Measurements from ENCODE around the gene MYL5. TPM values are rescaled to one million over a fixed set of nuclear protein-coding genes. Genes with fewer than 3 reads are reported as not detected.

Gene MYL5
- total and polyA plus RNA-seq, 4 donors: 2.4 to 5.0 (median 4.7) TPM

DNA sequence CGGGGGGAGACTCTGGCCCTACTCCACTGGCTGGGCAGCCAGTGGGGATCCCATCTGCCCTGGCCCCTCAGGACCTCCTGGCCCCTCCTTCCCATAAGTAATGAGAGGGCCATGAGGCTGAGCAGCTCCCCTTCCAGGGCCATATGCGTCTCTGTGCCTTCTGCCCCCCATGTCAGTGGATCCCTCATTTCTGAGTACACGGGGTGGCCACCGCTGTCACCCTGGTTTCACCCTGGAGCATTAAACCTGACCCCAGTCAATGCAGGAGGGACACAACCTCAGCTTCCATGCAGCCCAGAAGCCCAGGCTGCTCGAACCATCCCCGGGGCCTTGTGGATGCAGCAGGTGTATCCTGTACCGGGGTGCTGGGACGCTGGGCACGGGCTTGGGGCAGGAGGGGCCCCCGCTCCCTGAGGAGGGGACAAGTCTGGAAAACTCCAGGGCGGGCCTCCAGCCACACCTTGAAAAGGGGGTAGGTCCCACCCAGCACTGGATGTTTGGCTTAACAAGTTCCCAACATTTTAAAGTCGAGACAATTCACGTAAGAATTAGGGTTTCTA lies 24.5 kb upstream of the MYL5 start:
- TF ChIP-seq, protein P1, sequence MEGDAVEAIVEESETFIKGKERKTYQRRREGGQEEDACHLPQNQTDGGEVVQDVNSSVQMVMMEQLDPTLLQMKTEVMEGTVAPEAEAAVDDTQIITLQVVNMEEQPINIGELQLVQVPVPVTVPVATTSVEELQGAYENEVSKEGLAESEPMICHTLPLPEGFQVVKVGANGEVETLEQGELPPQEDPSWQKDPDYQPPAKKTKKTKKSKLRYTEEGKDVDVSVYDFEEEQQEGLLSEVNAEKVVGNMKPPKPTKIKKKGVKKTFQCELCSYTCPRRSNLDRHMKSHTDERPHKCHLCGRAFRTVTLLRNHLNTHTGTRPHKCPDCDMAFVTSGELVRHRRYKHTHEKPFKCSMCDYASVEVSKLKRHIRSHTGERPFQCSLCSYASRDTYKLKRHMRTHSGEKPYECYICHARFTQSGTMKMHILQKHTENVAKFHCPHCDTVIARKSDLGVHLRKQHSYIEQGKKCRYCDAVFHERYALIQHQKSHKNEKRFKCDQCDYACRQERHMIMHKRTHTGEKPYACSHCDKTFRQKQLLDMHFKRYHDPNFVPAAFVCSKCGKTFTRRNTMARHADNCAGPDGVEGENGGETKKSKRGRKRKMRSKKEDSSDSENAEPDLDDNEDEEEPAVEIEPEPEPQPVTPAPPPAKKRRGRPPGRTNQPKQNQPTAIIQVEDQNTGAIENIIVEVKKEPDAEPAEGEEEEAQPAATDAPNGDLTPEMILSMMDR (IDR thresholded peaks at IDR 0.05; ENCODE audit: low read depth, low read length, missing input control): no peak
- Histone ChIP-seq H3K27ac (ENCODE audit: low read depth in 1 of 2, low read length in 2 of 2) (no peak overlapping the region), H3K4me3 (ENCODE audit: low read depth in 1 of 3, low read length in 3 of 3) (no peak overlapping the region), H3K27me3 (ENCODE audit: control insufficient read depth in 4 of 4, insufficient read depth in 4 of 4, low read length in 3 of 4) (peaks cover 0 to 5% (median 3%) of the 10 kb centered on the region in 4 donors), H3K9me3 (ENCODE audit: control insufficient read depth in 4 of 4, low read length in 3 of 4) (no peaks in the 10 kb centered on the region), H3K4me1 (ENCODE audit: control insufficient read depth in 4 of 4, insufficient read depth in 4 of 4, low read length in 3 of 4) (no peaks in the 10 kb centered on the region), H3K9ac (ENCODE audit: low read depth in 1 of 2, low read length in 2 of 2) (no peak overlapping the region), H3K36me3 (ENCODE audit: control insufficient read depth in 4 of 4, insufficient read depth in 3 of 4, low read depth in 1 of 4, low read length in 3 of 4) (no peaks in the 10 kb centered on the region)
- 94% methylated on average over 13 of the region's 13 CpGs for WGBS
- DNase-seq (ENCODE audit: low spot score): no peak

DNA sequence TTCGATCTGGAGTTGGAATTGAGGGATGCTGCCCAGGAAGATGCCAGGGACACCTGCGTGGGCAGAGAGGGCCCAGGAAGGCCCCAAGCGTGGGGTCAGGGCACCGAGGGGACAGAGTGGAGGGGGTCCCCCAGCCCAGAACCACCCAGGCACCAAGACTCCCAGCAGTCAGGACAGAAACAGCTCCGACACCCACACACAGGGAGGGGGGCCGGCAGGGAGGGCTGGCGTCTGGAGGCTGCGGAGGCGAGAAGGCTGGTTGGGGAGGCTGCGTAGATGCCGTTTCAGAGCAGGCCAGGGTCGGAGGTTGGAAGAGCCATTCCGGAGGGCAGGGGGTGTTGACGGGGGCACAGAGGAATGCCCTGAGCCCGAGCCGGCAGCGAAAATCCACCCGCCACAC lies 23.9 kb upstream of the MYL5 start:
- no peaks in the 10 kb centered on the region for H3K9me3 ChIP-seq (ENCODE audit: control insufficient read depth in 4 of 4, low read length in 3 of 4)
- DNase-seq (ENCODE audit: low spot score): no peak
- no peak for TF ChIP-seq JUND (IDR thresholded peaks at IDR 0.05)
- no peaks in the 10 kb centered on the region for H3K36me3 ChIP-seq (ENCODE audit: control insufficient read depth in 4 of 4, insufficient read depth in 3 of 4, low read depth in 1 of 4, low read length in 3 of 4)
- 74% methylated on average over 18 of the region's 18 CpGs for WGBS
- no peak overlapping the region for H3K9ac ChIP-seq (ENCODE audit: low read depth in 1 of 2, low read length in 2 of 2)
- no peak overlapping the region for H3K27ac ChIP-seq (ENCODE audit: low read depth in 1 of 2, low read length in 2 of 2)
- H3K4me1 ChIP-seq (ENCODE audit: control insufficient read depth in 4 of 4, insufficient read depth in 4 of 4, low read length in 3 of 4): no peaks in the 10 kb centered on the region
- no peak overlapping the region for H3K4me3 ChIP-seq (ENCODE audit: low read depth in 1 of 3, low read length in 3 of 3)
- H3K27me3 ChIP-seq (ENCODE audit: control insufficient read depth in 4 of 4, insufficient read depth in 4 of 4, low read length in 3 of 4): peaks cover 0 to 5% (median 3%) of the 10 kb centered on the region in 4 donors

DNA sequence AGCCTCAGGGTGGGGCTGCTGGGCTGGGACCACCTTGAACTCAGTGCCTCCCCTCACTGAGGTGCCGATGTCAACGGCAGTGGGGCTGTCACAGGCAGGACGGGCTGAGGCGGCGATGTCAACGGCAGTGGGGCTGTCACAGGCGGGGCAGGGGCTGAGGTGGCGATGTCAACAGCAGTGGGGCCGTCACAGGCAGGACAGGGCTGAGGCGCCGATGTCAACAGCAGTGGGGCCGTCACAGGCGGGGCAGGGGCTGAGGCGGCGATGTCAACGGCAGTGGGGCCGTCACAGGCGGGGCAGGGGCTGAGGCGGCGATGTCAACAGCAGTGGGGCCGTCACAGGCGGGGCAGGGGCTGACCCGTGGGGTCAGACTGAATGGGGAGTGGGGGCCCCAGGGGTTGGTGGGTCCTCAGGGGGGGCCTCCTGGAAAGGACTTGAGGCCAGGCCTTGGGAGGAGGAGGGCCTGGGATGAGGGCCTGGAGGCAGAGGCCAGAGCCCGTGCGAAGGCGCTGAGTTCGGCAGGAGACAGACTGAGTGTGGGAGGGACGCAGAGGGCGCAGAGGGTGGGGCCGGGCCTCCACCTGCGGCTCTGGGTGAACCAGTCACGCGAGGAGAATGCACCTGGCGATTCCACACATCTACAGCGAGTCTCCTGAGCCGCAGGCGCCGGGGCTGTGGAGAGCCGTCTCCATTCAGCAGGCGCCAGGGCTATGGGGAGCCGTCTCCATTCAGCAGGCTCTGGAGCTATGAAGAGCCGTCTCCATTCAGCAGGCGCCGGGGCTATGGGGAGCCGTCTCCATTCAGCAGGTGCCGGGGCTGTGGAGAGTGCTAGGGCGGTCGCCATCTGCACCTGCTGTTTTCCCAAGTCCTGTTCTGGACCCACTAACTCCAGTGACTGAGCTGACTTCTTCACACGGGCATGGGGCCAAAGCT lies 23.1 kb upstream of the MYL5 start:
- TF ChIP-seq GABPA (IDR thresholded peaks at IDR 0.05 in 1 of 2, conservative IDR thresholded peaks at IDR 0.05 in 1 of 2) (no peak), HNF4G (IDR thresholded peaks at IDR 0.05) (no peak), MAX (IDR thresholded peaks at IDR 0.05) (no peak), FOXA1 (IDR thresholded peaks at IDR 0.05) (no peak), REST (IDR thresholded peaks at IDR 0.05) (no peak), EGR1 (IDR thresholded peaks at IDR 0.05; ENCODE audit: low read depth in 2 of 2) (no peak), ZBTB33 (IDR thresholded peaks at IDR 0.05) (no peak)
- TF ChIP-seq, protein P2, sequence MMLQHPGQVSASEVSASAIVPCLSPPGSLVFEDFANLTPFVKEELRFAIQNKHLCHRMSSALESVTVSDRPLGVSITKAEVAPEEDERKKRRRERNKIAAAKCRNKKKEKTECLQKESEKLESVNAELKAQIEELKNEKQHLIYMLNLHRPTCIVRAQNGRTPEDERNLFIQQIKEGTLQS (IDR thresholded peaks at IDR 0.05): no peak
- TF ChIP-seq, protein P1 (IDR thresholded peaks at IDR 0.05; ENCODE audit: low read depth, low read length, missing input control): no peak
- H3K9ac ChIP-seq (ENCODE audit: low read depth in 1 of 2, low read length in 2 of 2): no peak overlapping the region
- DNase-seq (ENCODE audit: low spot score): no peak
- H3K9me3 ChIP-seq (ENCODE audit: control insufficient read depth in 4 of 4, low read length in 3 of 4): no peaks in the 10 kb centered on the region
- no peaks in the 10 kb centered on the region for H3K36me3 ChIP-seq (ENCODE audit: control insufficient read depth in 4 of 4, insufficient read depth in 3 of 4, low read depth in 1 of 4, low read length in 3 of 4)
- 38% methylated on average over 49 of the region's 49 CpGs for WGBS
- no peak overlapping the region for H3K4me3 ChIP-seq (ENCODE audit: low read depth in 1 of 3, low read length in 3 of 3)
- no peak overlapping the region for H3K27ac ChIP-seq (ENCODE audit: low read depth in 1 of 2, low read length in 2 of 2)
- peaks cover 0 to 5% (median 3%) of the 10 kb centered on the region in 4 donors for H3K27me3 ChIP-seq (ENCODE audit: control insufficient read depth in 4 of 4, insufficient read depth in 4 of 4, low read length in 3 of 4)
- H3K4me1 ChIP-seq (ENCODE audit: control insufficient read depth in 4 of 4, insufficient read depth in 4 of 4, low read length in 3 of 4): no peaks in the 10 kb centered on the region

All from liver (tissue), 9 donors.